Astrocyte of the hippocampus (primary cell): ENCODE measurements around the gene AP1M2.
"Not testable (repeated sequence)": the region's sequence is repeated elsewhere in the genome, so short reads cannot be mapped to it uniquely, and the experiment has no call there.

Source experiments
- DNase-seq: peaks from one replicate; pipeline ENCODE4 v3.0.0; 2011; ENCODE audit warnings: low read depth, low spot score

AP1M2 gene

GRCh38 chr19:10601999-10602329 lies 14.9 kb upstream of the AP1M2 start:
- DNase-seq, result no peak

DNA sequence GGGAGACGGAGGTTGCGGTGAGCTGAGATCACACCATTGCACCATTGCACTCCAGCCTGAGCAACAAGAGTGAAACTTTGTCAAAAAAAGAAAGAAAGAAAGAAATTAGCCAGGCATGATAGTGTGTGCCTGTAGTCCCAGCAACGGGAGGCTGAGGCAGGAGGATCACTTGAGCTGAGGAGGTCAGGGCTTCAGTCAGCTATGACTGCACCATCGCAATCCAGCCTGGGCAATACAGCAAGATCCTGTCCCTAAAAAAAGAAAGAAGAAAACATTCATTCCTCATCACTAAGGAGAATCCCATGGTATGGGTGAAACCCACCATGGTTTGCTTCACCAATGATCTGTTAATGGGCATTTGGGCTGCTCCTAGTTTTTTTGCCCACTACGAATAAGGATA lies 13.0 kb upstream of the AP1M2 start:
- DNase-seq, result no peak

- peak; percentile 71 for DNase-seq
Observed at GRCh38 chr19:10593820-10594637, 6.9 kb upstream of the AP1M2 start.

- DNase-seq, result no peak
Observed at GRCh38 chr19:10593148-10593547, 6.0 kb upstream of the AP1M2 start.

- no peak for DNase-seq
Observed at GRCh38 chr19:10587839-10588150, 683 bp upstream of the AP1M2 start.

GRCh38 chr19:10586396-10586795 lies 716 bp downstream of the AP1M2 start:
- DNase-seq, result no peak

GRCh38 chr19:10583036-10583776 lies 3.9 kb downstream of the AP1M2 start:
- DNase-seq, result no peak

DNA sequence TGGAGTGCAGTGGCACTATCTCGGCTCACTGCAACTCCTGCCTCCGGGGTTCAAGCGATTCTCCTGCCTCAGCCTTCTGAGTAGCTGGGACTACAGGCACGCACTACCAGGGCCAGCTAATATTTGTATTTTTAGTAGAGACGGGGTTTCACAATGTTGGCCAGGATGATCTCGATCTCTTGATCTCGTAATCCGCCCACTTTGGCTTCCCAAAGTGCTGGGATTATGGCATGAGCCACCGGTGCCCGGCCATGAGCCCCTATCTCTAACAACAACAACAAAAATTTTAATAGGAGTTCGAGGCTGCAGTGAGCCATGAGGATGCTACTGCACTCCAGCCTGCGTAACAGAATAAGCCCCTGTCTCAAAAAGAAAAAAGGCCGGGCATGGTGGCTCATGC lies 5.0 kb downstream of the AP1M2 start:
- DNase-seq, result no peak

DNA sequence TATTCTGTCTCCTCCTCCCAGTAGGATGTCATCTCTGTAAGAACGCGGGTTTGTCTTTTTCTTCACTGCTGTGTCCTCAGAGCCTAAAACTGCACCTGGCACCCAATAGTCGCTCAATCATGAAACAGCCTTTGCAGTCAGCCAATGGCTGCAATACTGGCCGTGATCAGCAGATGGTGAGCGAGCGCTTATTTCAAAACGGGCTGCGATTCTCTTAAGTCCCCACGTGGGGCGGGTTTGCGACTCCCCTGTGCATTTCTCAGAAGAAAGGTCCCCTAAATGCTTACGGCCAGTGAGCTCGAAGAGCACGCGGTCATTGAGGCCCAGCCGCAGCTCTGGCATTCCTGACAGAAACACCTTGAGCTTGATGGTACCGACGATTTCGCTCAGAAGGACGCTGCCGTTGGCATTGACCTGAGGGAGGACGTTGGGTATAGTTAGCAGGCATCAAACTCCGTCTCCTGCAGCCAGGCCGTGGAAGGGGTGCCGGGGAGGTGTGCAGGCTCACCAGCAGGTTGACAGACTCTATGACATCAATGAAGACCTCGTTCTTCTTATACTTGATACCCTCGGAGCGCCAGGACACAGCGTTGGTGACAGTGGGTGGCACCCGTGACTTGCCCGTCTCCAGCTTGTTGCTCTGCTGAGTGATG lies 6.0 kb downstream of the AP1M2 start:
- DNase-seq, result peak; percentile 94

GRCh38 chr19:10577951-10578350 lies 9.2 kb downstream of the AP1M2 start:
- DNase-seq, result no peak

GRCh38 chr19:10575011-10575716 lies 11.9 kb downstream of the AP1M2 start:
- no peak for DNase-seq

DNA sequence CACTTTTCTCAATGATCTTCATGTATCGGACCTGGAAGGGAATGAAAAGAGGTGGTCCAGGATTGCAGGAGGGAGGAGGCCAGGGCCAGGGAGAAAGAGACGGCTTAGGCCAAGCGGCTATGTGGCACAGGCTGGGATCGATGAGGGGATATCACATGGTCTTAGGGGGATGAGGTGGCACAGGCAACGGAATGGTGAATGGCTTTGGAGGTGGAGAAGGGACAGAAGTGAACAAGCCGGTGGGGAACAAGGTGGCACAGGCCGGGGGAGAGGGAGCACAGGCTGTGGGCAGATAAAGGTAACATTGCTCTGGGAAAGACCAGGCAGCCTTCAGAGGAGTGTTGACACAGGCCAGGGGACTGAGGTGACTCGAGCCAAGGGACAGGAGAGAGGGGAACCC lies 12.7 kb downstream of the AP1M2 start:
- DNase-seq, result no peak

DNA sequence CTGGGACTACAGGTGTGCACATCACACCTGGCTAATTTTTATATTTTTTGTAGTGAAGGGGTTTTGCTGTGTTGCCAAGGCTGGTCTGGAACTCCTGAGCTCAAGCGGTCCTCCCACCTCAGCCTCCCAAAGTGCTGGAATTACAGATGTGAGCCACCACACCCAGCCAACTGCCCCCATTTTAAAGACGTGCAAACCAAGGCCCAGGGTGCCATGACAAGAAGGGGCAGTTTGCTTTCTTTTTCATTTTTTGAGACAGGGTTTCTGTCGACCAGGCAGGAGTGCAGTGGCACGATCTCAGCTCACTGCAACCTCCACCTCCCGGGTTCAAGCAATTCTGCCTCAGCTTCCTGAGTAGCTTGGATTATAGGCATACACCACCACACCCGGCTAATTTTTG lies 13.3 kb downstream of the AP1M2 start:
- not testable (repeated sequence) for DNase-seq

- DNase-seq, result peak; percentile 100
Observed at GRCh38 chr19:10568826-10569651, 18.1 kb downstream of the AP1M2 start, which contains the start of gene CDKN2D. Gene CDKN2D (minus strand): TSS chr19:10568979. CDS start chr19:10568653, 326 bp downstream.

DNA sequence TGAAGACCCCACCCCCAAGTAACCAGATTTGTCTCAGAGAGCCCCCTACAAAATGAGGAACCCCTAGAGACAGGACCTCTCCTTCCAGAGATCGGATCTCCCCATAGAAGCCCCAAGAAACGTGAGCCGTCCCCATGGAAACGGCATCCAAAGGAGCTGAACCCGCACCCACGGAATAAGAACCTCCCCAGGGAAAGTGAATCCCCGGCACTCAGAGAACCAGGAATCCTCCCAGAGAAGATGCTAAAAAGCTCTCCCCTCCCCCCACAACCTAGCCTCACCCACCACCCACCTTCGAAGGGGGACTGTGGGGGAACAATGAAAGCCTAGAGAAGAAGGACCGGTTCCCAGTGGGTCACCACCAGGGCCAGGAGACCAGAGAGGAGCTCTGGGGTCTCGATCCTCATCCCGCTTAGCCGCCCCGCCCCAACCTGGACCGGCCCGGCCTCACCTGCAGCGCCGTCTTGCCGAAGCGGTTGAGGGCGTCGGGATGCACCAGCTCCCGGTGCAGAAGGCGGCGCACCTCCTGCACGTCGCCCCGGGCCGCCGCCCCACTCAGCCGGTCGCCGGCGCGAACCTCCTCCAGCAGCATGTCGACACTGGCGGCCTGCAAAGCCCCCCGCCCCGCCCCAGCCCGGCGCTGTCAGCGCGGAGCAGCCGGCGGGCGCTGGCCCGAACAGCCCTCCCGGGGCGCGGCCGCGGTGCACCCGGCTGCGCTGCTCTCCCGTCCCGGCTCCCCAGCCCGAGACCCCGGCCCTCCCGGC lies 18.9 kb downstream of the AP1M2 start:
- no peak for DNase-seq

DNA sequence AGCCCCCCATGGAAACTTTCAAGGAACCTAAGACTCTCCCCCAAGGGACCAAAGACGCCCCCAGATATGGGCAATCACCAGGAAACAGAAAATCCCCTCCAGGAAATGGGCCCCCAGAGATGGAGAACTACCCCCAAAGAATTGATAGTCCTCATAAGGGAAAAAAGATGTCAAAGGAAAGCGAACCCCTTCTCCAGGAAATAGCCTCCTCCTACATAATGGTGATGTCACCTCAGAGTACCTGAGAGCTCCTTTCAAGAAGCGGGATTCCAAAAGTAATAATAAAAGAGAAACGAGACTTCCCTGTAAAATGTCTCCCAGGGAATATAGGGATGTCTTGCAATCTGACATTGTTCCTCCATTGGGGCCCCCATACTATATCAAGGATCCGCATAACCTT lies 19.5 kb downstream of the AP1M2 start:
- DNase-seq, result no peak

GRCh38 chr19:10566658-10567410 lies 20.3 kb downstream of the AP1M2 start:
- DNase-seq, result no peak

- DNase-seq, result no peak
Observed at GRCh38 chr19:10566408-10566657, 20.8 kb downstream of the AP1M2 start.

DNA sequence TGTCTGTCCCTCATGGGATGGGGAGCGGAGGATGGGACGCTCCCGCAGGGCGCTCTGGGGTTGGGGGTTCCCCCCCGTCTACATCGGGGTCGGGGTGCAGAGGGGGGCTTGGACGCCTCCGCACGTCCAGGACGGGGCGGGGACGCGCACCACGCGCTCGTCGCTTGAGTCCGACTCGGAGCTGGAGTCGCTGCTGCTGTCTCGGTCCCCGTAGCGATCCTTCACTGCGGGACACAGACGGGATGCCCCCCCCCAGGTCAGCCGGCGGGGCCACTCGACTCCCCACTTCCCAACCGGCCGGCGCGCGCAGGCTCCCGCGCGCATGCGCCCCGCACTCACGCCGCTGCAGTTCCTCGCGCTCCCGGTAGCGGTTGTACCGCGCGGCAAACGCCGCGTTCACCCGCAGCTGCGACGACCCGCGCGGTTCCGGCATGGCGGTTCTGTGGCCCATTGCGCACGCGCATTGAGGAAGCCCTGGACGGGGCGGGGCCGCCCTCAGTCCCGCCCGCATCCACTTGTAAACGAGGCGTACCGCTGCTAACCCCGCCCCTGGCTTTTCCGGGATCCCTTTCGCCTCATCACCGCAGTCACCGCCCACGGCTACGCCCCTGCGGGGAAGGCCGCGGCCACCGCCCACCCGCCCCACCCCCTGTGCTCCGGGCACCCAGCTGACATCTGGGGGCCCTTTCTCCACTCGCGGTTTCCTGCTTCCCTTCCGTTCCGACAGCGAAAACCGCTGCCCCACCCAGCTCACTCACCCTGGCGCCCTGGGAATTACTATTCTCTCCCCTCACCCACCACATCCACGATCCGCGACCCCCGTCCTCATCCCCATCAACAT lies 21.3 kb downstream of the AP1M2 start, which contains the start of gene KRI1:
Gene KRI1 (minus strand): TSS at position 444 of the 841 bp plus-strand sequence. CDS start 11 bp downstream, at position 433.
- peak; percentile 99 for DNase-seq
